ENCODE measurements around the gene FMNL2. TPM values are rescaled to one million over a fixed set of nuclear protein-coding genes. Genes with fewer than 3 reads are reported as not detected.

Gene FMNL2
- polyA plus RNA-seq, 1 donor: 22.4 TPM

Other genes with a start within 250 kb of the FMNL2 start
- gene CACNB4, start 236.1 kb upstream of the FMNL2 start, polyA plus RNA-seq (ENCODE audit: insufficient read length): 3.9 TPM
- 18.7 TPM for gene STAM2, start 159.4 kb upstream of the FMNL2 start, polyA plus RNA-seq (ENCODE audit: insufficient read length)